ENCODE measurements around the gene TEX14.

Gene TEX14

GRCh38 chr17:58569196-58569595 lies 122.6 kb downstream of the TEX14 start:
- no peak for TF ChIP-seq CTCF (conservative IDR thresholded peaks at IDR 0.05)
- no peak overlapping the region for H3K27ac ChIP-seq

DNA sequence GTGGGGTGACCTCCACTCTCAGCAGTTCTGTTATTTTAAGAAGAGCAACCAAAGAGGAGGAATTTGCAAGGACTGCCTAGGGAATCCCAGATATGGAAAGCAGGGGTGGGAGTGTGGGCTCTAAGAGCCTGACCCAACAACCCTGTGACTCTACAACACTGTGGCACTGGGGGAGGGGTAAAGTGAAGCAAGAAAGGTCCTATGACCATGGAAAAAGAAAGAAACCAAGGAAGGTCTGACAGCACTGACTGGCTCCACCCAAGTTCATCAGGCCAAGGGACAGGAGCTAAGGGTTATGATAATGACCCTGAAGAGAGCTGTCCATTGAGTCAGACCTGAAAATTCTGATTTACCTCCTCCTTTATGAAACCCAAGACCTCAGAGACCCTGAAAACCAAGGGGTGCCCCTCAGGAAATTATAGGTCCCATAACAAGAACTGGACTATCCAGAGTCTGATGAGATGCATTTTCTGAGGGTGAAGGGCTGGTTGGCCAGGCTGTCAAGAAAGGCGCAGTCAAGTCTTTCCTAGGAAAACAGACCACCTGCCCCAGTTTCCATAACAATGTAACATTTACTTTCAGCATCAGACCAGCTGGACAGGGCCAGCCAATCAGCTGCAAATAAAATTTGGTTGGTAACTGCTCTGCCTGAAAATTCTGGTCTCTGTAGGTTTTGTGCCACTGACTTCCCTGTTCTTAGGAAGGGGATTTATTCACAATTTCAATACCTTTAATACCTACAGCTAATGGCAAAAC lies 123.6 kb downstream of the TEX14 start:
- no peak for TF ChIP-seq CTCF (conservative IDR thresholded peaks at IDR 0.05)
- H3K27ac ChIP-seq = no peak overlapping the region

DNA sequence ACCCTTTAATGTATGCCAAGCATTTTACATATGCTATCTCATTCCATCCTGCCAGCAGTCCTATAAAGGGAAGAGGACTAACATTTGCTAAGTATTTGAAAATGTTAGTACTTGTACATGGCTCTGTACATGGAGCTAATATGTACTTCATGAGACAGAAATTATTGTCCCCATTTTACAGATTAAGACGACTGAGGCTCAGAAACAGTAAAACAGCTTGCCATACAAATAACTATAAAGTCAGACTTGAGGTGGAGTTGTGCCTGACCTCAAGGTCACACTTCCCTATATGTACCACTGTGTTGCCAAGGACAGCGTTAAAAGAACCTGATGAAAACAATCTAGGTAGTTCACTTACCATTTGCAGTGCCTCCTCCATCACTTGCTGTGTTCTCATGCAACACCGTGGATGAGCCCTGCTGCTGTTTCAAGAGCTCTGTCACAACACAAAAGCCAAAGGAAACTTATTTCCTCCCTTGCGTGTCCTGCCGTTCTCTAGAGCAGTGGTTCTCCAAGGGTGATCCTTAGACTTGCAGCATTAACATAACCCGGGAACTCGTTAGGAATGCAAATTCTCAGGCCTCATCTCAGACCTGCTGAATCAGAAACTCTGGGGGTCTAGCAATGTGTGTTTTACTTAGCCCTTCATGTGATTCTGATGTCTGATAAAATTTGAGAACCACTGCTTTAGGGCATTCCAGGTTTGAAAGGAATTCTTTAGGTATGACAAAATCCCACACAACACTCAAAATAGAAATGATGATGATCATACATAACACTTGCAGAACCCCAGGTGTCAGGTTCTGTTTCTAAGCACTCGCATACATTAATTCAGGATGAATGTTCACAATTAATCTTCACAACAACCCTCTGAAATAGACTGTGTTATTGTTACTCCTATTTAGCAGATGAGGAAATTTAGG lies 126.2 kb downstream of the TEX14 start:
- H3K27ac ChIP-seq = no peak overlapping the region

GRCh38 chr17:58564971-58565370 lies 126.9 kb downstream of the TEX14 start:
- H3K27ac ChIP-seq = no peak overlapping the region
- TF ChIP-seq CTCF (conservative IDR thresholded peaks at IDR 0.05) = no peak

More for the DNA sequence above, 126.2 kb downstream of the TEX14 start:
- TF ChIP-seq CTCF (conservative IDR thresholded peaks at IDR 0.05) = no peak

DNA sequence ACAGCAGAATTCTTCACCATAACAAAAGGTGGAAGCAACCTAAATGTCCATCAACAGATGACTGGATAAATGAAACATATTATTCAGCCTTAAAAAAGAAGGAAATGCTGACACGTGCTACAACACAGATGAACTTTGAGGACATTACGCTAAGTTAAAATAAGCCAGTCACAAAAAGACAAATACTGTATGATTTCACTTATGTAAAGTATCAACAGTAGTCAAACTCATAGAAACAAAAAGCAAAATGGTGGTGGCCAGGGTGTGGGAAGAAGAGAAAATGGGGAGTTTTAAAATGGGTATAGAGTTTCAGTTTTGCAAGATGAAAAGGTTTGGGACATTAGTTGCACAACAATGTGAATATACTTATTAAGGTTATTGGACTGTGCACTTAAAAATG lies 127.6 kb downstream of the TEX14 start:
- no peak for TF ChIP-seq CTCF (conservative IDR thresholded peaks at IDR 0.05)
- no peak overlapping the region for H3K27ac ChIP-seq

DNA sequence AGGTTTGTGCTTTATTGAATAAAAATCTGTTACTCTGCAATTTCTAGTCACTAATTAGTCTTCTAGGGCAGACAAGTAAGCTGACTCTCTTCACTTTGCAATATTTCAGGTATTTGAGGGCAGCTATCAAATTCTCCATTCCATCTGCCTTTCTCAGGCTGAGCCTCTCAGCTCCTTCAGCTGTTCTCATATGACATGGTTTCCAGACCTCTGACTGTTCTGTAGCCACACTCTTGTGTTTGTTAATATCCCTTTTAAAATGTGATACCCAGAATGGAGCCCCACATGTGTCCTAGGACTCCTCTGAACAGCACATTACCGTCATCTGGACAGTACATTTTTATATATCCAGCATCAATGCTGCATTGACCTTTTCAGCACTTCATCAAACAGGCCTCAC lies 131.3 kb downstream of the TEX14 start:
- no peak overlapping the region for H3K27ac ChIP-seq
- TF ChIP-seq CTCF (conservative IDR thresholded peaks at IDR 0.05) = no peak

- H3K27ac ChIP-seq = no peak overlapping the region
- no peak for TF ChIP-seq CTCF (conservative IDR thresholded peaks at IDR 0.05)
Observed at GRCh38 chr17:58557981-58558380, 133.9 kb downstream of the TEX14 start.

Data from VCaP (cell line).